ENCODE results near the gene EPHB1.
A peak's percentile ranks its signal among the peaks of the same experiment; 100 is the strongest.

The EPHB1 gene

GRCh38 chr3:134810052-134810435 is 15.0 kb downstream of the EPHB1 start:
- DNase-seq = no peak

- DNase-seq = no peak
Observed at GRCh38 chr3:134810850-134811249, 15.8 kb downstream of the EPHB1 start.

GRCh38 chr3:134813618-134814017 is 18.6 kb downstream of the EPHB1 start:
- DNase-seq = no peak

GRCh38 chr3:134815519-134815918 is 20.5 kb downstream of the EPHB1 start:
- no peak for DNase-seq

- DNase-seq = no peak
Observed at GRCh38 chr3:134816623-134817022, 21.6 kb downstream of the EPHB1 start.

- DNase-seq = no peak
Observed at GRCh38 chr3:134817297-134817696, 22.2 kb downstream of the EPHB1 start.

GRCh38 chr3:134820994-134821393 is 25.9 kb downstream of the EPHB1 start:
- DNase-seq = no peak

GRCh38 chr3:134822090-134822489 is 27.0 kb downstream of the EPHB1 start:
- DNase-seq = no peak

GRCh38 chr3:134823679-134824078 is 28.6 kb downstream of the EPHB1 start:
- DNase-seq = no peak

GRCh38 chr3:134824791-134825190 is 29.7 kb downstream of the EPHB1 start:
- no peak for DNase-seq

GRCh38 chr3:134827213-134827612 is 32.2 kb downstream of the EPHB1 start:
- no peak for DNase-seq

GRCh38 chr3:134829721-134830120 is 34.7 kb downstream of the EPHB1 start:
- DNase-seq = no peak

GRCh38 chr3:134832585-134832984 is 37.5 kb downstream of the EPHB1 start:
- DNase-seq = no peak

- no peak for DNase-seq
Observed at GRCh38 chr3:134833453-134834163, 38.5 kb downstream of the EPHB1 start.

- no peak for DNase-seq
Observed at GRCh38 chr3:134836921-134837320, 41.9 kb downstream of the EPHB1 start.

GRCh38 chr3:134838599-134838998 is 43.5 kb downstream of the EPHB1 start:
- no peak for DNase-seq

GRCh38 chr3:134839422-134839821 is 44.4 kb downstream of the EPHB1 start:
- no peak for DNase-seq

- no peak for DNase-seq
Observed at GRCh38 chr3:134839990-134840389, 44.9 kb downstream of the EPHB1 start.

- DNase-seq = no peak
Observed at GRCh38 chr3:134840459-134840858, 45.4 kb downstream of the EPHB1 start.

GRCh38 chr3:134846084-134846483 is 51.0 kb downstream of the EPHB1 start:
- no peak for DNase-seq

GRCh38 chr3:134846911-134847317 is 51.9 kb downstream of the EPHB1 start:
- no peak for DNase-seq

- DNase-seq = no peak
Observed at GRCh38 chr3:134847349-134847748, 52.3 kb downstream of the EPHB1 start.

GRCh38 chr3:134849561-134849960 is 54.5 kb downstream of the EPHB1 start:
- no peak for DNase-seq

GRCh38 chr3:134850761-134851160 is 55.7 kb downstream of the EPHB1 start:
- DNase-seq = no peak

GRCh38 chr3:134852132-134852531 is 57.1 kb downstream of the EPHB1 start:
- peak; percentile 62 for DNase-seq
